ENCODE results near the gene ALDH3A1. TPM values are rescaled to one million over a fixed set of nuclear protein-coding genes. Genes with fewer than 3 reads are reported as not detected.

The ALDH3A1 gene
- total and polyA plus RNA-seq, 2 of the 4 experiments (the other 2 are of a cell fraction): not detected

DNA sequence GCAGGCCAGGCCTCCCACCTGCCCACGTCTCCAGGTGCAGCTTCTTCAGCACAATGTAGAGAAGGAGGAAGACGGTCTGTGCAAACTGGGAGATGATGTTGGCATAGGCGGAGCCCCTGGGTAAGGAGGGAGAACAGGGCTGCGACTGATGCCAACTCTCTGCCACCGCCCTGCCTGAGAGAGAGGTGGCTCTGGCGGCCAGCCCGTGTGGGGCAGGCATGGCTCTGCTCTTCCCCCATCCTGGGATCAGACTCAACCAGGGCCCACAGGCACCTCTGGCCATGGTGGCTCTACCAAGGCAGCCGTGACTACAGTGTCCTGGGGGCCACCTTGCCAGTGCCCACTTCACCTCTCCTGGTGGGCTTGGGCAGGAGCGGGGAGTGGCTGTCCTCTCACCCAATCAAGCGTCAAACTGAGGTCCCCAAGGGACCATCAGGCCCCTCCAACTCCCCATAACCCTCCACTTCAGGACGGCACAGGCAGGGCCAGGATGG is 40.3 kb downstream of the ALDH3A1 start:
- Histone ChIP-seq H2BK20ac (ENCODE audit: low read depth, low read length) (no peak overlapping the region), H3K23ac (ENCODE audit: low read depth, low read length) (no peak overlapping the region), H4K20me1 (ENCODE audit: insufficient read depth, low read length) (no peaks in the 10 kb centered on the region), H4K8ac (ENCODE audit: low read depth in 2 of 2, low read length in 2 of 2) (no peak overlapping the region), H3K56ac (ENCODE audit: extremely low read depth, insufficient read depth, low read length) (no peak overlapping the region), H2BK15ac (ENCODE audit: low read depth, low read length) (no peak overlapping the region), H3K14ac (replicated peaks; ENCODE audit: low read depth, low read length) (no peak overlapping the region), H3K4me3 (ENCODE audit: insufficient read depth, low read depth, low read length) (no peak overlapping the region), H3K9me1 (ENCODE audit: insufficient read depth, low read length) (no peaks in the 10 kb centered on the region), H3K4me1 (ENCODE audit: control insufficient read depth, insufficient read depth, low read length) (no peaks in the 10 kb centered on the region; the same call in 1 of the 2 replicates), H2AK5ac (ENCODE audit: low read depth, low read length) (no peak overlapping the region), H3K36me3 (ENCODE audit: control insufficient read depth, insufficient read depth, low read length) (no peaks in the 10 kb centered on the region), H2AK9ac (replicated peaks; ENCODE audit: low read depth, low read length, poor library complexity) (no peak overlapping the region), H3K27me3 (ENCODE audit: control insufficient read depth, insufficient read depth, low read length) (peaks cover 20% of the 10 kb centered on the region), H3K18ac (ENCODE audit: low read depth, low read length) (no peak overlapping the region), H4K91ac (ENCODE audit: insufficient read depth, low read depth, low read length) (no peak overlapping the region), H2BK120ac (ENCODE audit: low read depth, low read length) (no peak overlapping the region), H3K27ac (ENCODE audit: insufficient read depth, low read length) (no peak overlapping the region), H3K9ac (ENCODE audit: low read depth, low read length) (no peak overlapping the region), H3K9me3 (ENCODE audit: control insufficient read depth, insufficient read depth, low read length) (no peaks in the 10 kb centered on the region), H2AFZ (replicated peaks; ENCODE audit: low read length, poor library complexity) (no peak overlapping the region), H3K4me2 (ENCODE audit: low read depth, low read length) (no peak overlapping the region), H2BK5ac (ENCODE audit: low read depth, low read length, poor library complexity, severe bottlenecking) (no peak overlapping the region), H3K4ac (ENCODE audit: low read depth, low read length) (no peak overlapping the region), H3K79me1 (ENCODE audit: low read depth in 1 of 2, low read length in 2 of 2) (no peaks in the 10 kb centered on the region), H4K5ac (ENCODE audit: low read depth, low read length) (no peak overlapping the region)
- TF ChIP-seq MAFK (IDR thresholded peaks at IDR 0.05; ENCODE audit: low read depth, low read length) (no peak), SMC3 (IDR thresholded peaks at IDR 0.05; ENCODE audit: low read depth, low read length) (no peak), RCOR1 (IDR thresholded peaks at IDR 0.05; ENCODE audit: insufficient replicate concordance, low read length) (no peak), BHLHE40 (IDR thresholded peaks at IDR 0.05; ENCODE audit: low read depth, low read length) (no peak), NFE2L2 (IDR thresholded peaks at IDR 0.05; ENCODE audit: low read depth, low read length) (no peak), POLR2A (IDR thresholded peaks at IDR 0.05; ENCODE audit: low read depth, low read length) (no peak), MAZ (IDR thresholded peaks at IDR 0.05; ENCODE audit: borderline replicate concordance, low read depth, low read length) (no peak), RFX5 (IDR thresholded peaks at IDR 0.05; ENCODE audit: low read depth, low read length) (no peak), MXI1 (IDR thresholded peaks at IDR 0.05; ENCODE audit: borderline replicate concordance, low read depth, low read length) (no peak)
- TF ChIP-seq, protein P1, sequence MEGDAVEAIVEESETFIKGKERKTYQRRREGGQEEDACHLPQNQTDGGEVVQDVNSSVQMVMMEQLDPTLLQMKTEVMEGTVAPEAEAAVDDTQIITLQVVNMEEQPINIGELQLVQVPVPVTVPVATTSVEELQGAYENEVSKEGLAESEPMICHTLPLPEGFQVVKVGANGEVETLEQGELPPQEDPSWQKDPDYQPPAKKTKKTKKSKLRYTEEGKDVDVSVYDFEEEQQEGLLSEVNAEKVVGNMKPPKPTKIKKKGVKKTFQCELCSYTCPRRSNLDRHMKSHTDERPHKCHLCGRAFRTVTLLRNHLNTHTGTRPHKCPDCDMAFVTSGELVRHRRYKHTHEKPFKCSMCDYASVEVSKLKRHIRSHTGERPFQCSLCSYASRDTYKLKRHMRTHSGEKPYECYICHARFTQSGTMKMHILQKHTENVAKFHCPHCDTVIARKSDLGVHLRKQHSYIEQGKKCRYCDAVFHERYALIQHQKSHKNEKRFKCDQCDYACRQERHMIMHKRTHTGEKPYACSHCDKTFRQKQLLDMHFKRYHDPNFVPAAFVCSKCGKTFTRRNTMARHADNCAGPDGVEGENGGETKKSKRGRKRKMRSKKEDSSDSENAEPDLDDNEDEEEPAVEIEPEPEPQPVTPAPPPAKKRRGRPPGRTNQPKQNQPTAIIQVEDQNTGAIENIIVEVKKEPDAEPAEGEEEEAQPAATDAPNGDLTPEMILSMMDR (conservative IDR thresholded peaks at IDR 0.05; ENCODE audit: low read depth, low read length): no peak
- POLR2A ChIA-PET (ENCODE audit: unreplicated experiment): no interaction called here
- BruUV-seq (replicated peaks): no TSS peak
- in situ Hi-C loops (cut with MboI; ENCODE audit: low sequenced_read_pairs) (no loop called here), intact Hi-C loops (cut with micrococcal nuclease) (no loop called here), dilution Hi-C loops (cut with HindIII; ENCODE audit: low sequenced_read_pairs, unreplicated experiment) (no loop called here)
- CTCF ChIA-PET: no interaction called here
- DNase-seq (no peak), ATAC-seq (ENCODE audit: low read depth) (no peak)
- WGBS, 2 experiments (ENCODE audit: extremely low coverage in 2 of 2, insufficient read length in 1 of 2): 61% methylated on average over 4 of the region's 11 CpGs; no CpG with 5 or more reads in 1 of the 2 experiments
